Effector memory CD8-positive, alpha-beta T cell (primary cell): Measurements from ENCODE around the gene CLSTN1.
"Not testable (repeated sequence)": the region's sequence is repeated elsewhere in the genome, so short reads cannot be mapped to it uniquely, and the experiment has no call there.

Experiments
- ATAC-seq: fragments of 150-1000 bp; cut with Tn5 transposase; replicated peaks from 2 replicates; pipeline ENCODE4 v1.10.0; 2021; ENCODE audit warnings: mild to moderate bottlenecking, moderate library complexity
- DNase-seq, 3 experiments: peaks; one replicate each; pipeline ENCODE4 v3.0.0; 2021
- H3K27ac Mint-ChIP-seq, 2 donors: one replicate each; pipeline ENCODE4 v1.8.0; 2022; ENCODE audit warnings: mild to moderate bottlenecking in 2 of 2, mixed read lengths in 2 of 2, moderate library complexity in 2 of 2
- H3K27me3 Mint-ChIP-seq, 2 donors: one replicate each; pipeline ENCODE4 v1.8.0; 2022; ENCODE audit warnings: mixed read lengths in 2 of 2
- H3K36me3 Mint-ChIP-seq: one replicate; pipeline ENCODE4 v1.8.0; 2022; ENCODE audit warnings: mild to moderate bottlenecking, moderate library complexity, mixed read lengths; ENCODE audit not compliant: insufficient read depth
- H3K4me1 Mint-ChIP-seq, 2 donors: one replicate each; pipeline ENCODE4 v1.8.0; 2022; ENCODE audit warnings: low read depth in 2 of 2, mixed read lengths in 2 of 2
- H3K4me3 Mint-ChIP-seq, 2 donors: one replicate each; pipeline ENCODE4 v1.8.0; 2022; ENCODE audit warnings: mild to moderate bottlenecking in 2 of 2, mixed read lengths in 2 of 2, moderate library complexity in 2 of 2
- H3K9me3 Mint-ChIP-seq, 2 donors: one replicate each; pipeline ENCODE4 v1.8.0; 2022; ENCODE audit warnings: mixed read lengths in 2 of 2

Gene CLSTN1

GRCh38 chr1:9749361-9749760 is 74.4 kb downstream of the CLSTN1 start:
- Mint-ChIP-seq H3K27ac (peak overlapping the region; percentile 23 to 64), H3K36me3 (peaks cover 79% of the 10 kb centered on the region), H3K4me1 (peaks cover 0 to 5% of the 10 kb centered on the region in 2 donors), H3K27me3 (no peaks in the 10 kb centered on the region), H3K4me3 (no peak overlapping the region), H3K9me3 (no peaks in the 10 kb centered on the region)
- no peak for DNase-seq
- ATAC-seq = no peak

GRCh38 chr1:9748391-9748790 is 75.4 kb downstream of the CLSTN1 start:
- not testable (repeated sequence) for DNase-seq, H3K4me1 Mint-ChIP-seq, ATAC-seq, H3K4me3 Mint-ChIP-seq, H3K27me3 Mint-ChIP-seq, H3K9me3 Mint-ChIP-seq
- H3K27ac Mint-ChIP-seq = peak overlapping the region in 1 of 2 donors; percentile 64
- peaks cover 81% of the 10 kb centered on the region for H3K36me3 Mint-ChIP-seq

- H3K4me3 Mint-ChIP-seq = no peak overlapping the region
- ATAC-seq = no peak
- no peak for DNase-seq
- no peak overlapping the region for H3K27ac Mint-ChIP-seq
- no peaks in the 10 kb centered on the region for H3K9me3 Mint-ChIP-seq
- peaks cover 0 to 3% of the 10 kb centered on the region in 2 donors for H3K4me1 Mint-ChIP-seq
- no peaks in the 10 kb centered on the region for H3K27me3 Mint-ChIP-seq
- peaks cover 86% of the 10 kb centered on the region for H3K36me3 Mint-ChIP-seq
Observed at GRCh38 chr1:9746651-9747050, 77.1 kb downstream of the CLSTN1 start.

GRCh38 chr1:9746211-9746610 is 77.6 kb downstream of the CLSTN1 start:
- Mint-ChIP-seq H3K4me3 (no peak overlapping the region), H3K27me3 (no peaks in the 10 kb centered on the region), H3K27ac (no peak overlapping the region), H3K9me3 (no peaks in the 10 kb centered on the region), H3K36me3 (peaks cover 86% of the 10 kb centered on the region), H3K4me1 (no peaks in the 10 kb centered on the region)
- DNase-seq (no peak), ATAC-seq (no peak)

- H3K4me3 Mint-ChIP-seq = no peak overlapping the region
- peaks cover 86% of the 10 kb centered on the region for H3K36me3 Mint-ChIP-seq
- ATAC-seq (no peak), DNase-seq (no peak)
- no peaks in the 10 kb centered on the region for H3K9me3 Mint-ChIP-seq
- H3K27ac Mint-ChIP-seq = no peak overlapping the region
- H3K4me1 Mint-ChIP-seq = no peaks in the 10 kb centered on the region
- no peaks in the 10 kb centered on the region for H3K27me3 Mint-ChIP-seq
Observed at GRCh38 chr1:9744106-9744799, 79.5 kb downstream of the CLSTN1 start.

GRCh38 chr1:9737671-9738070 is 86.1 kb downstream of the CLSTN1 start:
- no peaks in the 10 kb centered on the region for H3K9me3 Mint-ChIP-seq
- peak overlapping the region; percentile 55 to 73 for H3K27ac Mint-ChIP-seq
- peaks cover 74% of the 10 kb centered on the region for H3K36me3 Mint-ChIP-seq
- H3K27me3 Mint-ChIP-seq = no peaks in the 10 kb centered on the region
- peaks cover 13 to 15% of the 10 kb centered on the region in 2 donors for H3K4me1 Mint-ChIP-seq
- ATAC-seq (no peak), DNase-seq (no peak)
- H3K4me3 Mint-ChIP-seq = no peak overlapping the region

GRCh38 chr1:9737057-9737456 is 86.7 kb downstream of the CLSTN1 start:
- ATAC-seq = no peak
- Mint-ChIP-seq H3K27ac (peak overlapping the region in 1 of 2 donors; percentile 73), H3K9me3 (no peaks in the 10 kb centered on the region), H3K4me1 (peaks cover 13 to 15% of the 10 kb centered on the region in 2 donors), H3K4me3 (no peak overlapping the region), H3K36me3 (peaks cover 74% of the 10 kb centered on the region), H3K27me3 (no peaks in the 10 kb centered on the region)
- no peak for DNase-seq

GRCh38 chr1:9736241-9736640 is 87.5 kb downstream of the CLSTN1 start:
- Mint-ChIP-seq H3K27ac (peak overlapping the region in 1 of 2 donors; percentile 20), H3K4me3 (no peak overlapping the region), H3K4me1 (peaks cover 13 to 21% of the 10 kb centered on the region in 2 donors), H3K27me3 (no peaks in the 10 kb centered on the region), H3K9me3 (no peaks in the 10 kb centered on the region), H3K36me3 (peaks cover 74% of the 10 kb centered on the region)
- DNase-seq (no peak), ATAC-seq (no peak)

- peak overlapping the region in 1 of 2 donors; percentile 20 for H3K27ac Mint-ChIP-seq
Observed at GRCh38 chr1:9735800-9736199, 88.0 kb downstream of the CLSTN1 start.

GRCh38 chr1:9733160-9733789 is 90.5 kb downstream of the CLSTN1 start:
- H3K27ac Mint-ChIP-seq = peak overlapping the region; percentile 87 to 96
- H3K9me3 Mint-ChIP-seq = no peaks in the 10 kb centered on the region
- H3K4me3 Mint-ChIP-seq = no peak overlapping the region
- H3K36me3 Mint-ChIP-seq = peaks cover 77% of the 10 kb centered on the region
- no peak for ATAC-seq
- peaks cover 27 to 41% of the 10 kb centered on the region in 2 donors for H3K4me1 Mint-ChIP-seq
- DNase-seq = no peak
- no peaks in the 10 kb centered on the region for H3K27me3 Mint-ChIP-seq

More at GRCh38 chr1:9735800-9736199, 88.0 kb downstream of the CLSTN1 start:
- Mint-ChIP-seq H3K4me1 (peaks cover 13 to 25% of the 10 kb centered on the region in 2 donors), H3K4me3 (no peak overlapping the region), H3K9me3 (no peaks in the 10 kb centered on the region), H3K36me3 (peaks cover 74% of the 10 kb centered on the region), H3K27me3 (no peaks in the 10 kb centered on the region)
- DNase-seq = no peak
- ATAC-seq = no peak

- no peak overlapping the region for H3K4me3 Mint-ChIP-seq
- no peak for ATAC-seq
- H3K4me1 Mint-ChIP-seq = peaks cover 33 to 41% of the 10 kb centered on the region in 2 donors
Observed at GRCh38 chr1:9732123-9732971, 91.4 kb downstream of the CLSTN1 start.

GRCh38 chr1:9731561-9731960 is 92.2 kb downstream of the CLSTN1 start:
- no peak for ATAC-seq
- Mint-ChIP-seq H3K27ac (peak overlapping the region in 1 of 2 donors; percentile 96), H3K36me3 (peaks cover 83% of the 10 kb centered on the region), H3K9me3 (no peaks in the 10 kb centered on the region), H3K27me3 (no peaks in the 10 kb centered on the region), H3K4me3 (peak overlapping the region in 1 of 2 donors; percentile 9), H3K4me1 (peaks cover 38 to 41% of the 10 kb centered on the region in 2 donors)
- no peak for DNase-seq

More at GRCh38 chr1:9732123-9732971, 91.4 kb downstream of the CLSTN1 start:
- Mint-ChIP-seq H3K36me3 (peaks cover 79% of the 10 kb centered on the region), H3K27ac (peak overlapping the region; percentile 87 to 96), H3K27me3 (no peaks in the 10 kb centered on the region), H3K9me3 (no peaks in the 10 kb centered on the region)
- DNase-seq = no peak

GRCh38 chr1:9731051-9731537 is 92.7 kb downstream of the CLSTN1 start:
- DNase-seq (no peak), ATAC-seq (no peak)
- H3K27me3 Mint-ChIP-seq = no peaks in the 10 kb centered on the region
- no peaks in the 10 kb centered on the region for H3K9me3 Mint-ChIP-seq
- peak overlapping the region in 1 of 2 donors; percentile 96 for H3K27ac Mint-ChIP-seq
- H3K4me1 Mint-ChIP-seq = peaks cover 38 to 41% of the 10 kb centered on the region in 2 donors
- H3K4me3 Mint-ChIP-seq = peak overlapping the region in 1 of 2 donors; percentile 9
- peaks cover 88% of the 10 kb centered on the region for H3K36me3 Mint-ChIP-seq
